ENCODE data around the gene HLCS. TPM values are rescaled to one million over a fixed set of nuclear protein-coding genes. Genes with fewer than 3 reads are reported as not detected.

HLCS gene
- total RNA-seq, 1 donor from 2014 or later = 15.3 TPM

DNA sequence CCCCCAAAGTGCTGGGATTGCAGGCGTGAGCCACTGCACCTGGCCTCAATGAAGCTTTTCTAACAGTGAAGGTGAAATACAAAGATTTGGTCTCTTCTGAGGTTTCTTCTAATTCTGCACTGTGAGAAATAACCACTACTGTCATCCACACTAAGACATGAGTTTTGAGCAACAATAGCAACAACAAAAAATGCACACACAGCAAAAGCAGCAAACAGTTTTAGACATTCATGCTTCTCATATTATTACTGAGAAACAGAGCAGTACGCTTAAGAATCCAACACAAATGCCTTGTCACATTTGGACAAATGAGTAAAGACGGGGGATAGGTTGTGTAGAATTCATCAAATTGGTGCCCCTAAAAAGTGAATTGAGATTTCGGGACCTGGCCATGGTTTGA is 151.2 kb downstream of the HLCS start:
- no peak overlapping the region for H3K27ac Mint-ChIP-seq
- intact Hi-C loops (cut with micrococcal nuclease) = no loop called here
- no peaks in the 10 kb centered on the region for H3K9me3 Mint-ChIP-seq
- no peaks in the 10 kb centered on the region for H3K36me3 Mint-ChIP-seq (ENCODE audit: low read depth)
- no peak overlapping the region for H3K4me3 Mint-ChIP-seq
- H3K27me3 Mint-ChIP-seq = no peaks in the 10 kb centered on the region
- H3K4me1 Mint-ChIP-seq = no peaks in the 10 kb centered on the region
- DNase-seq = no peak

DNA sequence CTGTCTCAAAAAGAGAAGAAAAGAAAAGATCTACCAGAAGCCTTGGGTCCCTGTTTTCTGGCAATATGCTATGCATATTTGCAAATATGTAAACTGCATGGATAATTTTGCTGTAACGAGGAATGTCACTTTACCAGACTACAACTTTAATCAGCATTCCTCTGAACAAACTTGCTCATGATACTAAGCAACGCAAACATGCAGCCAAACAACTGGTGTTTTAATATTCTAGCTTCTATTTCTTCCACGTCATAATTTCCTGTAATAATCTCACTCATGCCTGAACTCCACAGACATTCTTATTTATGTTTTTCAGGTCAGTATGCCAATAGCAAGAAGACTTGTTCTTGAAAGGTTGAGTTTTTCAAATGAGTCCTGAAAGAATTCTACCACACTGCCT is 153.4 kb downstream of the HLCS start:
- Mint-ChIP-seq H3K9me3 (no peaks in the 10 kb centered on the region), H3K27me3 (no peaks in the 10 kb centered on the region), H3K36me3 (ENCODE audit: low read depth) (no peaks in the 10 kb centered on the region), H3K27ac (no peak overlapping the region), H3K4me1 (no peaks in the 10 kb centered on the region), H3K4me3 (no peak overlapping the region)
- intact Hi-C loops (cut with micrococcal nuclease) = no loop called here
- no peak for DNase-seq

DNA sequence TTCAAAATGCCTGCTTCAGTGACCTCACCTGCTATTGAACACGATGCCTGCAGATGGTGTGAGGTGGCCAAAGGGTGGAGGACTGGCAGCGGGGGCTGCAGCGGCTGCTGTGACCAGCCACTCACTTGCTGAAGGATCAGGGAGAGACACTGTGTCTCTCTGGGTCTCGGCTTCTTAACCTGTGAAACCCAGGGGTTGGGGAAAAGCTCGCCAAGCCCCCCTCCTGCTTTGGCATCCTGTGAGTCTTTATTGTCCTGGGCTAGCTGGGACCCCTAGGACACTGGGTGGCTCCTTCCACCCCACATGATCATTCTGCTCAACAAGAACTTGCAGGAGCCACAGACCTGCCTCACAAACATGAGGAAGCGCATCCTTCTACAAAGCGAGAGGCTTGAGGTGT is 154.7 kb downstream of the HLCS start:
- intact Hi-C loops (cut with micrococcal nuclease) = no loop called here
- H3K4me1 Mint-ChIP-seq = no peaks in the 10 kb centered on the region
- H3K27me3 Mint-ChIP-seq = no peaks in the 10 kb centered on the region
- no peak overlapping the region for H3K27ac Mint-ChIP-seq
- H3K36me3 Mint-ChIP-seq (ENCODE audit: low read depth) = no peaks in the 10 kb centered on the region
- H3K4me3 Mint-ChIP-seq = no peak overlapping the region
- DNase-seq = no peak
- H3K9me3 Mint-ChIP-seq = no peaks in the 10 kb centered on the region

DNA sequence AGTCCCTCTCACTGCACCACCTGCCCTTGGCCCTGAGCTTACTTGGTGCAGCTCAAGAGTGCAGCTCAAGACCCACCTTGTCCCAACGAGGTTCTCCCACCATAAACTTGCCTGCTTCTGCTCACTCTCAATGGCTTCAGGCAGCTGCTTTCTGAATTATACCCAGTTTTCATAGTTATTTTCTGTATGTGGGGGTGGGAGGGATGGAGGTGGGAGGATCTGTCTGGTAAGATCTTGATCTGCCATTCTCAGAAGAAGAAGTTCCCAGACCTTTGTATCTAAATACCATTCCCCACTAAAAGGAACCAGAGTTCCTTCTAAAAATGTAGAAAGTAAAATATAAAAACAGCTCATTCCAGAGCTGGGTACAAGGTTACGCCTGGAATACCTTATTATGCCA is 156.0 kb downstream of the HLCS start:
- DNase-seq = no peak
- H3K9me3 Mint-ChIP-seq = no peaks in the 10 kb centered on the region
- no peaks in the 10 kb centered on the region for H3K36me3 Mint-ChIP-seq (ENCODE audit: low read depth)
- no peaks in the 10 kb centered on the region for H3K4me1 Mint-ChIP-seq
- H3K27me3 Mint-ChIP-seq = no peaks in the 10 kb centered on the region
- H3K27ac Mint-ChIP-seq = no peak overlapping the region
- no peak overlapping the region for H3K4me3 Mint-ChIP-seq
- intact Hi-C loops (cut with micrococcal nuclease) = no loop called here

DNA sequence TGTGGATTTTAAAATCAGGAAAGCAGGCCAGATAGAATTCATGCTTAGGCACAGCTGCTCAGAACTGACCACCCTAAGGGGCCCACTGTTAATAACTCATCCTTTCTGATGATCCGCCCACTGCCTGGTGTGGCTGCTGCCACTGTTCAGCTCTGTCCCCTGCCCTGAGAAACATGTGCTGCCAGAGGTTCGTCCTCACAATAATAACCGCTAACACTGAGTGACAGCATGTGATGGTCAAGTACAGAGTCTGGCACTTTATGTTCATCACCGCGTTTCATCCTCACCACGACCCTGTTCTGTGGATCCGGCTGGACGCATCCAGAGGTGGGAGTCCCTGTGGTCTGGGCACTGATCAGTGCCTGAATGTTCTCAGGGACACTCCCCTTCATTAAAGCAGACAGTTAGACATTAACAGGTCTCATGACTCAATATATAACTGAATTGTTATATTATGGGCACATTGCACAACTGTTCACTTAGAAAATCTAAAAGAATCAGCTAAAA is 159.0 kb downstream of the HLCS start:
- Mint-ChIP-seq H3K27me3 (no peaks in the 10 kb centered on the region), H3K27ac (no peak overlapping the region), H3K36me3 (ENCODE audit: low read depth) (no peaks in the 10 kb centered on the region), H3K4me3 (no peak overlapping the region), H3K4me1 (no peaks in the 10 kb centered on the region), H3K9me3 (no peaks in the 10 kb centered on the region)
- intact Hi-C loops (cut with micrococcal nuclease) = no loop called here
- no peak for DNase-seq

DNA sequence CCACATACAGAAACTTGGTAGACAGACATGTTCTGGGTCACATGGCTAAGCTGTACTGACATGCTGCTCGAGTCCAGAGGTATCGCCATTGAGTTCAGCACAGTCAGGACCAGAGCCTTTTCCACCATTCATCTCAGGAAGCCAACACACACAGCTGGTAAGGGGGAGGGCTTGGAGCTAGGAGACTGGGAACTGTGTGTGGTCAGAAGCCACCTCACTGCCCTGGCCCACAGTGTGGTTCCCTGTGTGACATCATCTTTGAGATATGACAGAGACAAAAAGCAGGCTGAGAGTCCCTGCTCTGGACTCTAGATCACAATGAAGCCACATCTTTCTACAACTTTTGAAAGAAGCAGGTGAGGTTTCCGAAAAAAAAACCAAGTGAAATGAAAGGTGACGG is 160.4 kb downstream of the HLCS start:
- no peak overlapping the region for H3K4me3 Mint-ChIP-seq
- no peaks in the 10 kb centered on the region for H3K27me3 Mint-ChIP-seq
- no peaks in the 10 kb centered on the region for H3K36me3 Mint-ChIP-seq (ENCODE audit: low read depth)
- H3K9me3 Mint-ChIP-seq = no peaks in the 10 kb centered on the region
- intact Hi-C loops (cut with micrococcal nuclease) = no loop called here
- H3K27ac Mint-ChIP-seq = no peak overlapping the region
- H3K4me1 Mint-ChIP-seq = no peaks in the 10 kb centered on the region
- no peak for DNase-seq

DNA sequence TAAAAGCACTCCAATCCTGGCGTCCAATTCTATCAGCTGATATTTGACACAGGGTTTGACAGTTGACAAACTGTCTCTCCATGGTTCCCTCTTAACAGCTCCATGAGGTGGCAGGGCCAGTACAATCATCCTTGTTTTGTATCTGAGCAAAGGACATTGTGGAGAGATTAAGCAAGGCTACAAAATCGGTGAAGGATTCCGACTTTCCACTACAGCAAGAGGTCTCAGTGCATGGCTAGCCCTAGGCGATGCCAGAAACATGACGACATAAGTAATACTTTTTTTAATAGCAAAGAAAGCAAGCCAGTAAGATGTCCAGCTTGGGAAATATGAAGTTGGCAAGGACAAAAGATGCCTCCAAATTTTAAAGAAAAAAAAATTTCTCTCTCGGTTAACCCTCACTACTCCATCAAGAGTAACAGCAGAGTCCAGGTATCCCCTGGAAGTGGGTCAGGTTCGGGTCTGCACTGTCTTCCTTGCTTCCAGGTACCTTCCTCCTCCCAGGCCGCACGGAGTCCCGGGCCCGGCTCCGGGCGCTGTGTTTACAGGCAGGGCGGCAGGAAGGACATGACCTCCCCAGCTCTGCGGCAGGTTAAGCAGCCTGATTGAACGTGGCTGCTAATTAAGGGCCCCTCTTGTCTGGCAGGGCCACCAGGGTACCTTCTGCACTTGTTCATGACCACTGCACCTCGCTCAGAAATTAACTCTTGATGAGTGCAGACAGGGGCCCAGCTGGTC is 161.4 kb downstream of the HLCS start:
- H3K4me3 Mint-ChIP-seq = no peak overlapping the region
- no peaks in the 10 kb centered on the region for H3K4me1 Mint-ChIP-seq
- DNase-seq = no peak
- H3K36me3 Mint-ChIP-seq (ENCODE audit: low read depth) = no peaks in the 10 kb centered on the region
- H3K27me3 Mint-ChIP-seq = no peaks in the 10 kb centered on the region
- no peaks in the 10 kb centered on the region for H3K9me3 Mint-ChIP-seq
- H3K27ac Mint-ChIP-seq = no peak overlapping the region
- intact Hi-C loops (cut with micrococcal nuclease) = no loop called here

DNA sequence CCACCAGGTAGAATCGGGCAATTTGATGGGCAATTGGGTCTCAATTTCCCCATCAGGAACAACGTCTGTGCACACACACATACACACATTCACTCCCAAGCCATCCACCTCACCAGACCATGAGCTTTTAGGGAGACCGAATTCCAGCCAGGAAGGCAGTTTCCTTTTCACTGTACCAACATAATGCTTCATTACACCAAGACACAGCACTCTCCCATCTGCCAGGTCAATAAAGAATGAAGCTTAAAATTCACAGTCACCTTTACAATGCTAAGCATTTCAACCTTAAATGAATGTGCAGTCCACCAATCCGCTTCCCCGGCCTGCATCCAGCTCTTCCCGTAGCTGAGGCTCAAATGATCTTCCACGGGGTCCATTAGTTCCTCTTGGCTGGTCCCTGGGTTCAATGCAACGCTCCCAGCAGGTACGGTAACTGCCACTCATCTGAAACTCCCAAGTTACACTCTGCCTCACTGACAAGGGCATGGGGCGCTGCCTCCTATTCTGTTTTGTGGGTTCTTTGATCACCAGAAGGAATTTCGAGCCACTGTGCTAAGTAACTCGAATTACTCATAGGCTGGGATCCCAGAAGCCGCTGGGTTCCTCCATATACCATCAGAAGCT is 162.5 kb downstream of the HLCS start:
- intact Hi-C loops (cut with micrococcal nuclease) = no loop called here
- Mint-ChIP-seq H3K27ac (no peak overlapping the region), H3K4me3 (no peak overlapping the region), H3K27me3 (no peaks in the 10 kb centered on the region), H3K4me1 (no peaks in the 10 kb centered on the region), H3K9me3 (peaks cover 5% of the 10 kb centered on the region), H3K36me3 (ENCODE audit: low read depth) (no peaks in the 10 kb centered on the region)
- DNase-seq = no peak

DNA sequence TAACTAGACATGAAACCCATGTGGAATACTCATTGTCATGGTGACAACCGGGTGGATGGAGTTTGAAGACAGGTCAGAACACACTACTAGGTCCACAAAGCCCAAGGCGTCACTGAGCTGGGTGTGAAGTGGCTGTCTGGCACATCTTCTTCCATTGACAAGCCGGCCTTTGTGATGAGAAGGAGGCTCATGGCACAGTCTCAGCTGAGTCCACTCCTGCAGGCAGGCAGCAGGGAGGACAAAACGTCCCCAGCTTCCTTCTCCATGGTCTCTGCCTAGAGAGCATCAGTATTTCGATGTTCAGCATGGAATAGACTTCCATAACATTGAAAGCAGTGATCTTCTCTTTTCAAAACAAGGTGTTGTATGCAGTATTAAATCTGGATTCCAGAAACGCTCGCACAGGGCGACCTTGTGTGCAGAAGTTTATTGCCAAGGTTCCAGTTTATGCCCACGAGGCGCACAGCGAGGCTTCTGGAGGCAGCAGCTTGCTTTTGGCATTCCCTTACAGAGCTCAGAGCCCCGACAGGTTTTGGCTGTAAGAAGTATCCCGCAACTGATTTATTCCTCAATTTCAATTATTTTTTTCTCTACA is 163.3 kb downstream of the HLCS start:
- intact Hi-C loops (cut with micrococcal nuclease) = no loop called here
- no peak for DNase-seq
- H3K4me1 Mint-ChIP-seq = no peaks in the 10 kb centered on the region
- H3K36me3 Mint-ChIP-seq (ENCODE audit: low read depth) = no peaks in the 10 kb centered on the region
- peaks cover 8% of the 10 kb centered on the region for H3K9me3 Mint-ChIP-seq
- no peak overlapping the region for H3K27ac Mint-ChIP-seq
- H3K27me3 Mint-ChIP-seq = no peaks in the 10 kb centered on the region
- no peak overlapping the region for H3K4me3 Mint-ChIP-seq

DNA sequence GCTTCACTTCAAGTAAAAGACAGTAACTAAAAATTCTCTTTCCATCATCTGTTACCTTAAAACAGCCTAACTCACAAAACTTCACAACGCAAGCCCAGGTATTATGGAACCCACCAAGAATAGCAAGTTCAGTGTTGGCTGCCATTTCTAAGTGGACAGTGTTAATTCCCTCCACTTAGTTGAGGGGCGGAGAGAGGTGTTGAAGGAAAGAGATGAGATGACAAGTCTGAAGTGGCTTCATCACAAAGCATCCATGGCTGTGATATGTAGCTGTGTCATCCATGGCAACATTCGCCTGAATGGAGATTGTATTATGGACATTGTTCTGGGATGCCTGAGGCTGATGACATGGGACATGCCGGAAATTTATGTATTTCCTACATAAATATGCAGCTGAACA is 165.7 kb downstream of the HLCS start:
- DNase-seq = no peak
- Mint-ChIP-seq H3K27ac (no peak overlapping the region), H3K4me1 (no peaks in the 10 kb centered on the region), H3K4me3 (no peak overlapping the region), H3K9me3 (peaks cover 12% of the 10 kb centered on the region), H3K27me3 (no peaks in the 10 kb centered on the region), H3K36me3 (ENCODE audit: low read depth) (no peaks in the 10 kb centered on the region)
- intact Hi-C loops (cut with micrococcal nuclease) = no loop called here

DNA sequence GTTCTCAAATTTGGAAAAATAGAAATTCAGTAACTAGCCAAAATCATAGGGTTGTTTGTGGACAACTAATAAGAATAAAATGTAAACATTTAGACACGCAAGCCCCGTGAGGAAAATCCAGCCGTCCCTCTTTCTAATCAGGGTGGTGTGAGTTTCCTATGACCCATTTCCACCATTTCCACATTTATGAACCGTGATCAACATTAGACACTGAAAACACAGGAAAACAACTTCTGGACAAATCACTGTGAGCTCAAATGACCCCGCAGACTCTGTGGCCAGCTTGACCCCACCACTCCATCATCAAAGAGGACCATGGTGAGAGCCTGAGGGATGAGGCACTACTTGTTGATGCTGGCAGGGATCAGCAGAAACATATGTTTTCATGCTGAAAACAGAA is 166.6 kb downstream of the HLCS start:
- no peaks in the 10 kb centered on the region for H3K27me3 Mint-ChIP-seq
- DNase-seq = no peak
- intact Hi-C loops (cut with micrococcal nuclease) = no loop called here
- H3K9me3 Mint-ChIP-seq = peaks cover 12% of the 10 kb centered on the region
- H3K4me3 Mint-ChIP-seq = no peak overlapping the region
- no peak overlapping the region for H3K27ac Mint-ChIP-seq
- H3K36me3 Mint-ChIP-seq (ENCODE audit: low read depth) = no peaks in the 10 kb centered on the region
- no peaks in the 10 kb centered on the region for H3K4me1 Mint-ChIP-seq

DNA sequence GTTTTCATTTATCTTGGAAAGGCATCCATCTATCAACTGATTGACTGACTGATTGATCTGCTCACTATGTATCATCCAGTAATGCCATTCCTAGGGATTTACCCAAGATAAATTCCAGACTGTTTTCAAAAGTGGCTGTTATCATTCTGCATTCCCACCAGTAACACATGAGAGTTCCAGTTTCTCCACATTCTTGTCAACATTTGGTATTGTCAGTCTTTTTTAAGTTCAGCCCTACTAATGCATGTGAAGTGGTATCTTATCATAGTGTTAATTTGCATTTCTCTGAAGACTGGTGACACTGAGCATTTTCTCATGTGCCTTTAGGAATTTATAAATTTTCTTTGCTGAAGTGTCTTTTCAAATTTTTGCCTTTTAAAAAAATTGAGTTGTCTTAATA is 168.0 kb downstream of the HLCS start:
- no peaks in the 10 kb centered on the region for H3K4me1 Mint-ChIP-seq
- peaks cover 12% of the 10 kb centered on the region for H3K9me3 Mint-ChIP-seq
- no peak overlapping the region for H3K27ac Mint-ChIP-seq
- DNase-seq = no peak
- no peaks in the 10 kb centered on the region for H3K36me3 Mint-ChIP-seq (ENCODE audit: low read depth)
- intact Hi-C loops (cut with micrococcal nuclease) = no loop called here
- no peak overlapping the region for H3K4me3 Mint-ChIP-seq
- no peaks in the 10 kb centered on the region for H3K27me3 Mint-ChIP-seq

DNA sequence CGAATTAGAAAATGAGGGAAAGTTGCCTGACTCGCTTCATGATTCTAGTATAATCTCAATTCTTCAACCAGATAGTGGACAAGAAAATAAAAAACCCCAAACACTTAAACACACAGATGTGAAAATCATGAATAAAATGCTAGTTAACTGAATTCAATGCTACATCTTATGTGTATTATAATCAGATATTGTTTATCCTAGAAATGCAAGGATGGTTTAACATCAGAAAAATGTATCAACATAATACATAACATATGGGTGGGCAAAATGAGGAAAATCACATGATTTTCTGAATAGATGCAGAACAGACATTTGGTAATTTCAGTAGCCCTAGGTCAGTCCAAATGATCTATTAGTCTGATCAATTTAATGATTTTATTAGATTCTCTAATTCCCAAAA is 170.4 kb downstream of the HLCS start:
- no peak for DNase-seq
- no peaks in the 10 kb centered on the region for H3K4me1 Mint-ChIP-seq
- no peaks in the 10 kb centered on the region for H3K27me3 Mint-ChIP-seq
- H3K27ac Mint-ChIP-seq = no peak overlapping the region
- peaks cover 12% of the 10 kb centered on the region for H3K9me3 Mint-ChIP-seq
- no peak overlapping the region for H3K4me3 Mint-ChIP-seq
- intact Hi-C loops (cut with micrococcal nuclease) = no loop called here
- no peaks in the 10 kb centered on the region for H3K36me3 Mint-ChIP-seq (ENCODE audit: low read depth)

DNA sequence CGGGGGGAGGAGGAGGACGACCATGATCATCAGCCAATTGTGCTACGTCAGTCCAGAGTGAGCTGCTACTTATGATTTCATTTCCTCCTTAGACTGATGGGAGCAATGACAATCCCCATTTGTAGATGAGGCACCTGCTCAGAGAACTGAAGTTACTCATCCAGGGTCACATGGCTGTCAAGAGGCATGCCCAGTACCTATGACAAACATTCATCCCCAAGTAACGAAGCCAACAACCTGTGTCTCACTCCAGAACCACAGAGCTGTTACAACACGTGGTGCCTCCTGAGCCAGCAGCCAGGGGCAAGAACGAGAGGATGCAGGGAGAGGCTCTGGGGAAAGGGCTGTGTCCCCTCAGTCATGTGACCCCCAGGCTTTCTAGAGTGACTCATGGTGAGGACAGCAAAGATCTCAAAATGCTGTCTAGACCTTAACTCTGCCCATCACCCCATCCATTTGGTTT is 173.9 kb downstream of the HLCS start:
- peaks cover 4% of the 10 kb centered on the region for H3K9me3 Mint-ChIP-seq

More for the DNA sequence above, 173.9 kb downstream of the HLCS start:
- no peaks in the 10 kb centered on the region for H3K36me3 Mint-ChIP-seq (ENCODE audit: low read depth)
- DNase-seq = no peak
- no peaks in the 10 kb centered on the region for H3K4me1 Mint-ChIP-seq
- intact Hi-C loops (cut with micrococcal nuclease) = no loop called here
- no peaks in the 10 kb centered on the region for H3K27me3 Mint-ChIP-seq
- no peak overlapping the region for H3K27ac Mint-ChIP-seq
- no peak overlapping the region for H3K4me3 Mint-ChIP-seq

All from activated CD4-positive, alpha-beta T cell treated with anti-CD3 and anti-CD28 coated beads, Interleukin-2, amount 10 ng/mL, durations not matched to agents 24 days and 14 days (primary cell).